Measurements from ENCODE around the gene HCRTR1. TPM values are rescaled to one million over a fixed set of nuclear protein-coding genes. Genes with fewer than 3 reads are reported as not detected.

Gene HCRTR1
- total RNA-seq, 6 experiments from 2014 or later: not detected

- H3K27ac ChIP-seq: no peak overlapping the region
- H3K4me1 ChIP-seq: no peaks in the 10 kb centered on the region
- H3K27me3 ChIP-seq: no peaks in the 10 kb centered on the region
- intact Hi-C loops (cut with DNase I): no loop called here
- H3K9me3 ChIP-seq: no peaks in the 10 kb centered on the region
- ATAC-seq: no peak
- no peak overlapping the region for H3K4me3 ChIP-seq
- WGBS (ENCODE audit: insufficient coverage, low coverage, low lambda C conversion rate, missing lambda C conversion rate): 69% methylated on average over 6 of the region's 23 CpGs
- TF ChIP-seq POLR2A (IDR thresholded peaks at IDR 0.05) (no peak), CTCF (IDR thresholded peaks at IDR 0.05) (no peak)
- no peak for DNase-seq
- H3K36me3 ChIP-seq: peaks cover 0 to 40% (median 5%) of the 10 kb centered on the region in 4 donors
Measured at GRCh38 chr1:31626223-31627207, 9.0 kb downstream of the HCRTR1 start.

DNA sequence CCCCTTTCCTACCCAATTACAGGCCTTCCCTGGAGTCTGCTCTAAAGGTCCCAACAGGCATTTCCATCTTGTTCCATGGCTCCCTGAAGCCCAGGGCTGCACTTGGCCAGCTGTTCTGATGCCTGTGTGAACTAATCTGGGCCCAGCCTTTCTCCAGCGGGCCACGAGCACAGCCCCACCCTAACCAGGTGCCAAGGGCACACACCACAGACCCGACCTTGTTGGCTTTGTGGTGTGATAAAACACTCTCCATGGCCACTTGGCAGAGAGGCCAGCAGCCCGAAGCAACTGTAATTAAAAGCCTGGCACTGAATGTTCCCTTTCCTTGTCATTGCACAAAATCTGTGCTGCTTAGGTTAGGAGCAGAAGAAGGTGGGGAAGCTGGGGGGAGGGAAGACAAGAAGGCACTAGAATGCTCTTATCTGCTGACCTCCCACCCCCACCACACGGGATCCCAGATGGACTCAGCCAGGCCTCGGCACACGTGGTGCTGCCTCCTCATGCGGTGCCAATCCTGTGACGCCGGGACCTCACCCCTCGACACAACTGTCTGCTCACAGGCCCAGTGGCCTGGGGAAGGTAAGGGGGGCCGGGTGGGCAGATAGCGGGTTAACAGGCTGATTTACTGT lies 9.9 kb downstream of the HCRTR1 start:
- TF ChIP-seq CTCF (IDR thresholded peaks at IDR 0.05): no peak
- TF ChIP-seq POLR2A (IDR thresholded peaks at IDR 0.05): no peak
- no peaks in the 10 kb centered on the region for H3K4me1 ChIP-seq
- peaks cover 0 to 48% (median 10%) of the 10 kb centered on the region in 4 donors for H3K36me3 ChIP-seq
- ATAC-seq (no peak), DNase-seq (no peak)
- H3K4me3 ChIP-seq: no peak overlapping the region
- 54% methylated on average over 3 of the region's 13 CpGs for WGBS (ENCODE audit: insufficient coverage, low coverage, low lambda C conversion rate, missing lambda C conversion rate)
- no peaks in the 10 kb centered on the region for H3K27me3 ChIP-seq
- H3K27ac ChIP-seq: no peak overlapping the region
- intact Hi-C loops (cut with DNase I): no loop called here
- H3K9me3 ChIP-seq: no peaks in the 10 kb centered on the region

GRCh38 chr1:31627930-31628559 lies 10.6 kb downstream of the HCRTR1 start:
- no peak overlapping the region for H3K27ac ChIP-seq
- H3K4me3 ChIP-seq: no peak overlapping the region
- H3K4me1 ChIP-seq: no peaks in the 10 kb centered on the region
- no peaks in the 10 kb centered on the region for H3K9me3 ChIP-seq
- peaks cover 0 to 54% (median 16%) of the 10 kb centered on the region in 4 donors for H3K36me3 ChIP-seq
- DNase-seq (no peak), ATAC-seq (no peak)
- intact Hi-C loops (cut with DNase I): no loop called here
- WGBS (ENCODE audit: insufficient coverage, low coverage, low lambda C conversion rate, missing lambda C conversion rate): 70% methylated on average over 2 of the region's 11 CpGs
- no peaks in the 10 kb centered on the region for H3K27me3 ChIP-seq
- TF ChIP-seq CTCF (IDR thresholded peaks at IDR 0.05) (no peak), POLR2A (IDR thresholded peaks at IDR 0.05) (no peak)

DNA sequence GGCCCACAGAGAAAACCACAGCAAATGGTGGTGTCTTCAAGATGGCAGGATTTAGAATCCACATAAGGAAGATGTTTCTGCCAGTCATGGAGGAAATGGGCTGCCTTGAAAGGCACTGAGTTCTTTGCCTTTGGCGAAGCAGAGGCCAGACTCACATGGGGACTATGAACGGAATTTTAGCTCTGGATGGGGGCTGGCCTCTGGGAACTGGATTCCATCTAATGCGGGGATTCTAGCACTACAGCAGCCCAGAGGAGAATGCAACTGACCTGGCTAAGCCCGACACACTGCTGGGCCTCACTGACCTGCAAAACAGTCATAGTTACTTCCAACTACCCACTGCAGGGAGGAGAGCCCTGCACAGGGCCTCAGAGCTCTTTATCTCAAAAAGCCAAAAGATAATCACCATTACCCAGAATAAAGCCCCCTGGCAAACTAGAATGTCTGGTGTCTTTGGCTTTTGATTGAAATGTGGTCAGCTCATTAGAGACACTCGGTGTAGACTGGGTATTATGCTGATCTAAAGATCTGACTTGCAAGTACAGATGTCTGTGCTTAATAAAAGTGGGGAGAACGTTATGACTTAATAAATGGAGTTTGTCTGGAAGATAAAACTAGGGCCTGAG lies 11.6 kb downstream of the HCRTR1 start:
- no peaks in the 10 kb centered on the region for H3K9me3 ChIP-seq
- H3K27me3 ChIP-seq: no peaks in the 10 kb centered on the region
- intact Hi-C loops (cut with DNase I): no loop called here
- DNase-seq (no peak), ATAC-seq (no peak)
- no peaks in the 10 kb centered on the region for H3K4me1 ChIP-seq
- no peak overlapping the region for H3K4me3 ChIP-seq
- peaks cover 0 to 57% (median 17%) of the 10 kb centered on the region in 4 donors for H3K36me3 ChIP-seq
- WGBS (ENCODE audit: insufficient coverage, low coverage, low lambda C conversion rate, missing lambda C conversion rate): 88% methylated on average over 2 of the region's 6 CpGs
- H3K27ac ChIP-seq: no peak overlapping the region
- no peak for TF ChIP-seq CTCF (IDR thresholded peaks at IDR 0.05)
- no peak for TF ChIP-seq POLR2A (IDR thresholded peaks at IDR 0.05)

Measured in right lobe of liver (tissue), 6 donors.